ENCODE measurements around the gene TULP1. TPM values are rescaled to one million over a fixed set of nuclear protein-coding genes. Genes with fewer than 3 reads are reported as not detected.
A peak's percentile ranks its signal among the peaks of the same experiment; 100 is the strongest.

The TULP1 gene
- total and polyA plus RNA-seq, 2 of the 4 experiments (the other 2 are of a cell fraction) = not detected

DNA sequence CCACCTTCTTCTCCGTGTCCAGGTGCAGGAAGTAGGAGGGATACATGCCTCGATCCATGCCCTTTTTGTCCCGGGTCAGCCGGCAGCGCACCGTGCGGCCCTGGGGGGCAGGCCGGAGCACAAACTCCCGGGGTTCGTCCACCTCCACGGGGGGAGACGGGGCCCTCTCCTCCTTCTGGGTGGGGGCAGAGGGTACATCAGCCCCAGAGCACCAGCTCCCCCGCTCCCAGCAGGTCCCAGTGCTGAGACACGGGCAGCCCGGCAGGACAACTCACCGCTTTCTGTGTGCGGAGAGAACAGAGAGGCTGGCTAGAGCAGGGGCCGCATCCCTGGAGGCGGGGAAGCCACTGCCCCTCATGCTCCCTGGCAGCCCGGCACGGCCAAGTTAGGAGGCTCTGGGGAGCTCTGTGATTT is 6.7 kb downstream of the TULP1 start:
- intact Hi-C loops (cut with micrococcal nuclease) = no loop called here

More for the DNA sequence above, 6.7 kb downstream of the TULP1 start:
- no peak overlapping the region for H3K18ac ChIP-seq (ENCODE audit: low read depth, low read length)
- no TSS peak for BruUV-seq (replicated peaks)
- dilution Hi-C loops (cut with HindIII; ENCODE audit: low sequenced_read_pairs, unreplicated experiment) (no loop called here), in situ Hi-C loops (cut with MboI; ENCODE audit: low sequenced_read_pairs) (no loop called here)
- H4K8ac ChIP-seq (ENCODE audit: low read depth in 2 of 2, low read length in 2 of 2) = no peak overlapping the region
- peaks cover 4% of the 10 kb centered on the region for H3K4me1 ChIP-seq (ENCODE audit: control insufficient read depth, insufficient read depth, low read length)
- peaks cover 5% of the 10 kb centered on the region; the same call in 1 of the 2 replicates for H3K9me3 ChIP-seq (ENCODE audit: control insufficient read depth, insufficient read depth, low read length)
- ChIA-PET POLR2A (ENCODE audit: unreplicated experiment) (no interaction called here), CTCF (no interaction called here)
- no peak overlapping the region for H3K56ac ChIP-seq (ENCODE audit: extremely low read depth, insufficient read depth, low read length)
- 0 out of 2 replicates have a peak, but pooled peaks cover 1% of the 10 kb centered on the region for H3K9me1 ChIP-seq (ENCODE audit: insufficient read depth, low read length)
- 26% methylated on average over 5 of the region's 21 CpGs; no CpG with 5 or more reads in 1 of the 2 experiments for WGBS, 2 experiments (ENCODE audit: extremely low coverage in 2 of 2, insufficient read length in 1 of 2)
- no peak overlapping the region for H3K27ac ChIP-seq (ENCODE audit: insufficient read depth, low read length)
- no peaks in the 10 kb centered on the region for H3K36me3 ChIP-seq (ENCODE audit: control insufficient read depth, insufficient read depth, low read length)
- H3K14ac ChIP-seq (replicated peaks; ENCODE audit: low read depth, low read length) = no peak overlapping the region
- H4K5ac ChIP-seq (ENCODE audit: low read depth, low read length) = no peak overlapping the region
- H2AK9ac ChIP-seq (replicated peaks; ENCODE audit: low read depth, low read length, poor library complexity) = peak overlapping the region; percentile 15
- no peak overlapping the region for H3K4me2 ChIP-seq (ENCODE audit: low read depth, low read length)
- H2BK15ac ChIP-seq (ENCODE audit: low read depth, low read length) = no peak overlapping the region
- H3K23ac ChIP-seq (ENCODE audit: low read depth, low read length) = no peak overlapping the region
- peaks cover 55% of the 10 kb centered on the region for H3K27me3 ChIP-seq (ENCODE audit: control insufficient read depth, insufficient read depth, low read length)
- TF ChIP-seq FOS (IDR thresholded peaks at IDR 0.05; ENCODE audit: low read depth, low read length) (no peak), CEBPB (IDR thresholded peaks at IDR 0.05; ENCODE audit: low read depth, low read length) (no peak), MAFK (IDR thresholded peaks at IDR 0.05; ENCODE audit: low read depth, low read length) (no peak), SMC3 (IDR thresholded peaks at IDR 0.05; ENCODE audit: low read depth, low read length) (no peak), CHD1 (IDR thresholded peaks at IDR 0.05; ENCODE audit: low read depth, low read length) (no peak), RAD21 (IDR thresholded peaks at IDR 0.05; ENCODE audit: low read length) (no peak), MAZ (IDR thresholded peaks at IDR 0.05; ENCODE audit: borderline replicate concordance, low read depth, low read length) (no peak), NFE2L2 (IDR thresholded peaks at IDR 0.05; ENCODE audit: low read depth, low read length) (no peak), BHLHE40 (IDR thresholded peaks at IDR 0.05; ENCODE audit: low read depth, low read length) (no peak), RFX5 (IDR thresholded peaks at IDR 0.05; ENCODE audit: low read depth, low read length) (no peak), RCOR1 (IDR thresholded peaks at IDR 0.05; ENCODE audit: insufficient replicate concordance, low read length) (no peak), MXI1 (IDR thresholded peaks at IDR 0.05; ENCODE audit: borderline replicate concordance, low read depth, low read length) (no peak), POLR2A (IDR thresholded peaks at IDR 0.05; ENCODE audit: low read depth, low read length) (no peak)
- TF ChIP-seq, protein P1, sequence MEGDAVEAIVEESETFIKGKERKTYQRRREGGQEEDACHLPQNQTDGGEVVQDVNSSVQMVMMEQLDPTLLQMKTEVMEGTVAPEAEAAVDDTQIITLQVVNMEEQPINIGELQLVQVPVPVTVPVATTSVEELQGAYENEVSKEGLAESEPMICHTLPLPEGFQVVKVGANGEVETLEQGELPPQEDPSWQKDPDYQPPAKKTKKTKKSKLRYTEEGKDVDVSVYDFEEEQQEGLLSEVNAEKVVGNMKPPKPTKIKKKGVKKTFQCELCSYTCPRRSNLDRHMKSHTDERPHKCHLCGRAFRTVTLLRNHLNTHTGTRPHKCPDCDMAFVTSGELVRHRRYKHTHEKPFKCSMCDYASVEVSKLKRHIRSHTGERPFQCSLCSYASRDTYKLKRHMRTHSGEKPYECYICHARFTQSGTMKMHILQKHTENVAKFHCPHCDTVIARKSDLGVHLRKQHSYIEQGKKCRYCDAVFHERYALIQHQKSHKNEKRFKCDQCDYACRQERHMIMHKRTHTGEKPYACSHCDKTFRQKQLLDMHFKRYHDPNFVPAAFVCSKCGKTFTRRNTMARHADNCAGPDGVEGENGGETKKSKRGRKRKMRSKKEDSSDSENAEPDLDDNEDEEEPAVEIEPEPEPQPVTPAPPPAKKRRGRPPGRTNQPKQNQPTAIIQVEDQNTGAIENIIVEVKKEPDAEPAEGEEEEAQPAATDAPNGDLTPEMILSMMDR (conservative IDR thresholded peaks at IDR 0.05; ENCODE audit: low read depth, low read length) = no peak
- TF ChIP-seq, protein P2, sequence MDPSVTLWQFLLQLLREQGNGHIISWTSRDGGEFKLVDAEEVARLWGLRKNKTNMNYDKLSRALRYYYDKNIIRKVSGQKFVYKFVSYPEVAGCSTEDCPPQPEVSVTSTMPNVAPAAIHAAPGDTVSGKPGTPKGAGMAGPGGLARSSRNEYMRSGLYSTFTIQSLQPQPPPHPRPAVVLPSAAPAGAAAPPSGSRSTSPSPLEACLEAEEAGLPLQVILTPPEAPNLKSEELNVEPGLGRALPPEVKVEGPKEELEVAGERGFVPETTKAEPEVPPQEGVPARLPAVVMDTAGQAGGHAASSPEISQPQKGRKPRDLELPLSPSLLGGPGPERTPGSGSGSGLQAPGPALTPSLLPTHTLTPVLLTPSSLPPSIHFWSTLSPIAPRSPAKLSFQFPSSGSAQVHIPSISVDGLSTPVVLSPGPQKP (IDR thresholded peaks at IDR 0.05; ENCODE audit: borderline replicate concordance, low read depth, low read length) = no peak
- TF ChIP-seq, protein P3, sequence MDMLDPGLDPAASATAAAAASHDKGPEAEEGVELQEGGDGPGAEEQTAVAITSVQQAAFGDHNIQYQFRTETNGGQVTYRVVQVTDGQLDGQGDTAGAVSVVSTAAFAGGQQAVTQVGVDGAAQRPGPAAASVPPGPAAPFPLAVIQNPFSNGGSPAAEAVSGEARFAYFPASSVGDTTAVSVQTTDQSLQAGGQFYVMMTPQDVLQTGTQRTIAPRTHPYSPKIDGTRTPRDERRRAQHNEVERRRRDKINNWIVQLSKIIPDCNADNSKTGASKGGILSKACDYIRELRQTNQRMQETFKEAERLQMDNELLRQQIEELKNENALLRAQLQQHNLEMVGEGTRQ (IDR thresholded peaks at IDR 0.05; ENCODE audit: low read depth, low read length) = no peak
- no peak overlapping the region; the same call in 1 of the 2 replicates for H2AK5ac ChIP-seq (ENCODE audit: low read depth, low read length)
- no peaks in the 10 kb centered on the region for H3K79me1 ChIP-seq (ENCODE audit: low read depth in 1 of 2, low read length in 2 of 2)
- ATAC-seq (ENCODE audit: low read depth) = no peak
- H2BK5ac ChIP-seq (ENCODE audit: low read depth, low read length, poor library complexity, severe bottlenecking) = no peak overlapping the region
- no peak overlapping the region for H2AFZ ChIP-seq (replicated peaks; ENCODE audit: low read length, poor library complexity)
- no peak overlapping the region for H4K91ac ChIP-seq (ENCODE audit: insufficient read depth, low read depth, low read length)
- no peak overlapping the region for H3K9ac ChIP-seq (ENCODE audit: low read depth, low read length)
- H4K20me1 ChIP-seq (ENCODE audit: insufficient read depth, low read length) = no peaks in the 10 kb centered on the region
- H3K4ac ChIP-seq (ENCODE audit: low read depth, low read length) = no peak overlapping the region
- DNase-seq = no peak
- H2BK120ac ChIP-seq (ENCODE audit: low read depth, low read length) = no peak overlapping the region
- H3K4me3 ChIP-seq (ENCODE audit: insufficient read depth, low read depth, low read length) = no peak overlapping the region
- no peak overlapping the region for H2BK20ac ChIP-seq (ENCODE audit: low read depth, low read length)

Data from IMR-90 (cell line).